C4-2B (cell line): Measurements from ENCODE around the gene KIAA0040.

Experiments used
- H3K27ac ChIP-seq: fragments of 450-650 bp; 2 replicates; pipeline ENCODE4 v1.5.1; 2017
- CTCF ChIP-seq: fragments of 450-650 bp; conservative IDR thresholded peaks from 2 replicates; pipeline ENCODE4 v1.5.1; 2017; ENCODE audit warnings: mild to moderate bottlenecking
- ZFX ChIP-seq: fragments of 450-650 bp; IDR thresholded peaks from 2 replicates; pipeline ENCODE4 v1.6.1; 2017

KIAA0040 gene

GRCh38 chr1:175209493-175209921 is 16.9 kb upstream of the KIAA0040 start:
- no peak for TF ChIP-seq CTCF
- TF ChIP-seq ZFX, result no peak
- H3K27ac ChIP-seq, result no peak overlapping the region

GRCh38 chr1:175208773-175209492 is 16.4 kb upstream of the KIAA0040 start:
- TF ChIP-seq ZFX, result no peak
- no peak for TF ChIP-seq CTCF
- H3K27ac ChIP-seq, result no peak overlapping the region

- no peak for TF ChIP-seq ZFX
- TF ChIP-seq CTCF, result no peak
Observed at GRCh38 chr1:175207971-175208370, 15.4 kb upstream of the KIAA0040 start.

GRCh38 chr1:175206687-175207086 is 14.1 kb upstream of the KIAA0040 start:
- no peak overlapping the region for H3K27ac ChIP-seq
- TF ChIP-seq ZFX, result no peak
- TF ChIP-seq CTCF, result no peak

More at GRCh38 chr1:175207971-175208370, 15.4 kb upstream of the KIAA0040 start:
- no peak overlapping the region for H3K27ac ChIP-seq

- TF ChIP-seq CTCF, result no peak
- no peak for TF ChIP-seq ZFX
- no peak overlapping the region for H3K27ac ChIP-seq
Observed at GRCh38 chr1:175204330-175204729, 11.8 kb upstream of the KIAA0040 start.

- H3K27ac ChIP-seq, result no peak overlapping the region
- TF ChIP-seq ZFX (no peak), CTCF (no peak)
Observed at GRCh38 chr1:175203570-175204068, 11.0 kb upstream of the KIAA0040 start.

GRCh38 chr1:175200678-175201521 is 8.3 kb upstream of the KIAA0040 start:
- TF ChIP-seq ZFX (no peak), CTCF (no peak)

More at GRCh38 chr1:175200678-175201521, 8.3 kb upstream of the KIAA0040 start:
- no peak overlapping the region for H3K27ac ChIP-seq
